Sigmoid colon (tissue), 7 donors: ENCODE results near the gene SERPINA5. TPM values are rescaled to one million over a fixed set of nuclear protein-coding genes. Genes with fewer than 3 reads are reported as not detected.

Experiments
- DNase-seq: peaks from one replicate; pipeline ENCODE4 v3.0.0-alpha.2; 2019
- H3K27ac ChIP-seq, 4 donors: fragments of 200-600 bp; sonication (generic); one replicate each; pipeline ENCODE4 v1.5.1; 2016 to 2019; ENCODE audit warnings: mild to moderate bottlenecking in 1 of 4
- H3K27me3 ChIP-seq, 3 donors: fragments of 200-600 bp; sonication (generic); one replicate each; pipeline ENCODE4 v1.5.1; 2019; ENCODE audit warnings: mild to moderate bottlenecking in 1 of 3
- H3K36me3 ChIP-seq, 4 donors: fragments of 200-600 bp; sonication (generic); one replicate each; pipeline ENCODE4 v1.5.1; 2016 to 2019
- H3K4me1 ChIP-seq, 4 donors: fragments of 200-600 bp; sonication (generic); one replicate each; pipeline ENCODE4 v1.5.1; 2017 to 2019
- H3K4me3 ChIP-seq, 4 donors: fragments of 200-600 bp; sonication (generic); one replicate each; pipeline ENCODE4 v1.5.1; 2017 to 2019; ENCODE audit warnings: mild to moderate bottlenecking in 2 of 4, moderate library complexity in 1 of 4
- H3K9me3 ChIP-seq, 4 donors: fragments of 200-600 bp in 3 of 4; sonication (generic) in 3 of 4; one replicate each; pipeline versions ENCODE4 v1.5.1 to v1.6.1; 2013 to 2019
- EP300 ChIP-seq, 4 donors: sonication (generic); formaldehyde crosslinking; IDR thresholded peaks; one replicate each; pipeline ENCODE4 v1.6.1; 2017; ENCODE audit warnings: antibody characterized with exemption in 4 of 4
- POLR2A ChIP-seq, 2 donors: fragments of 450-650 bp; IDR thresholded peaks; one replicate each; pipeline ENCODE4 v1.6.1; 2016; ENCODE audit warnings: antibody characterized with exemption in 2 of 2, mild to moderate bottlenecking in 2 of 2, moderate library complexity in 2 of 2
- POLR2AphosphoS5 ChIP-seq, 4 donors: sonication (generic); formaldehyde crosslinking; IDR thresholded peaks; one replicate each; pipeline ENCODE4 v1.6.1; 2017; ENCODE audit warnings: antibody characterized with exemption in 4 of 4
- WGBS, 2 donors: extraction: QIAGEN DNeasy Blood & Tissue Kit; methylation state at CpG; one replicate each; pipeline ENCODE4 v1.1.7; 2013; 5-methylcytosine and 5-hydroxymethylcytosine counted together
- intact Hi-C: fragments of 100-400 bp; cut with DNase I; formaldehyde crosslinking; loops from one replicate; pipeline ENCODE4 v1.15.1; 2023
- polyA plus RNA-seq, 3 donors: library from polyadenylated mRNA; stranded (reverse); fragments of 200-250 nt; gene quantifications; one replicate each; pipeline ENCODE4 v1.2.3, GENCODE V29; 2013
- total RNA-seq, 4 donors: library from RNA; depleted of rRNA; stranded (reverse); fragments of >200 nt; gene quantifications; one replicate each; pipeline ENCODE4 v1.1.0, GENCODE V29; 2016
- TF ChIP-seq, protein P1 (sequence below), 4 experiments: fragments of 450-650 bp in 3 of 4; fragments of 200-600 bp in 1 of 4; IDR thresholded peaks; one replicate each; pipeline ENCODE4 v1.5.1; 2016 to 2019; ENCODE audit warnings: antibody characterized with exemption in 4 of 4, mild to moderate bottlenecking in 3 of 4, moderate library complexity in 2 of 4
- donor health status: healthy with polysubstance abuse.
- donor health status: Bipolar disorder and iron deficiency.
- donor health status: healthy.

Gene SERPINA5
- total and polyA plus RNA-seq, 7 donors: 0.69 to 9.3 (median 3.2) TPM; not detected in 1

GRCh38 chr14:94596361-94596760 is 15.1 kb downstream of the SERPINA5 start:
- intact Hi-C loops: no loop called here
- DNase-seq: no peak

DNA sequence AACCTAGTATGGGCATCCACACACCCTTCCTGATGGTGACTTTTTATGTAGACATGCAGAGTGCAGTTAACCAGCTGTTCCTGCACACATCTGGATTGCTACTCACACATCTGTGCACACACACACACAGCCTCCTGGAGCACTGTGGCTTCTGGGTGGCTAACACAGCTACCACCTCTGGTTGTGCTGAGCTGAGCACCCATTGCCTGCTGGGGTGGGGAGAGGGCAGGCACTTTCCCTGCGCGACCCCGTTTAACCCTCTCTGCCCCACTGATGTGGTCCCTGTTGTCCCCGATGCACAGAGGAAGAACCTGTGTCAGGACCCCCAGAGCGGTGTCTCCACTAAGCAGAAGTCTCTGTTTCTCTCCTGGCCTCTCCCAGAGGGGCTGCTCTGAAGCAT is 16.6 kb downstream of the SERPINA5 start:
- Histone ChIP-seq H3K4me3 (no peak overlapping the region), H3K36me3 (no peaks in the 10 kb centered on the region), H3K4me1 (peaks cover 0 to 38% (median 30%) of the 10 kb centered on the region in 4 donors), H3K9me3 (no peaks in the 10 kb centered on the region), H3K27ac (no peak overlapping the region), H3K27me3 (no peaks in the 10 kb centered on the region)
- WGBS, 2 donors: 89 to 90% methylated on average over 5 of the region's 5 CpGs
- no peak for DNase-seq
- intact Hi-C loops: no loop called here
- TF ChIP-seq, protein P1, sequence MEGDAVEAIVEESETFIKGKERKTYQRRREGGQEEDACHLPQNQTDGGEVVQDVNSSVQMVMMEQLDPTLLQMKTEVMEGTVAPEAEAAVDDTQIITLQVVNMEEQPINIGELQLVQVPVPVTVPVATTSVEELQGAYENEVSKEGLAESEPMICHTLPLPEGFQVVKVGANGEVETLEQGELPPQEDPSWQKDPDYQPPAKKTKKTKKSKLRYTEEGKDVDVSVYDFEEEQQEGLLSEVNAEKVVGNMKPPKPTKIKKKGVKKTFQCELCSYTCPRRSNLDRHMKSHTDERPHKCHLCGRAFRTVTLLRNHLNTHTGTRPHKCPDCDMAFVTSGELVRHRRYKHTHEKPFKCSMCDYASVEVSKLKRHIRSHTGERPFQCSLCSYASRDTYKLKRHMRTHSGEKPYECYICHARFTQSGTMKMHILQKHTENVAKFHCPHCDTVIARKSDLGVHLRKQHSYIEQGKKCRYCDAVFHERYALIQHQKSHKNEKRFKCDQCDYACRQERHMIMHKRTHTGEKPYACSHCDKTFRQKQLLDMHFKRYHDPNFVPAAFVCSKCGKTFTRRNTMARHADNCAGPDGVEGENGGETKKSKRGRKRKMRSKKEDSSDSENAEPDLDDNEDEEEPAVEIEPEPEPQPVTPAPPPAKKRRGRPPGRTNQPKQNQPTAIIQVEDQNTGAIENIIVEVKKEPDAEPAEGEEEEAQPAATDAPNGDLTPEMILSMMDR (IDR thresholded peaks at IDR 0.05): no peak

More at GRCh38 chr14:94596361-94596760, 15.1 kb downstream of the SERPINA5 start:
- no peaks in the 10 kb centered on the region for H3K36me3 ChIP-seq
- H3K9me3 ChIP-seq: no peaks in the 10 kb centered on the region
- H3K27me3 ChIP-seq: no peaks in the 10 kb centered on the region
- no peak overlapping the region for H3K4me3 ChIP-seq
- whole genome bisulfite sequencing, 2 donors: 87 to 95% methylated on average over 9 of the region's 9 CpGs
- peaks cover 0 to 25% (median 24%) of the 10 kb centered on the region in 4 donors for H3K4me1 ChIP-seq
- no peak overlapping the region for H3K27ac ChIP-seq
- TF ChIP-seq POLR2AphosphoS5 (IDR thresholded peaks at IDR 0.05) (no peak), POLR2A (IDR thresholded peaks at IDR 0.05) (no peak), EP300 (IDR thresholded peaks at IDR 0.05) (no peak)
- TF ChIP-seq, protein P1 (IDR thresholded peaks at IDR 0.05): no peak

DNA sequence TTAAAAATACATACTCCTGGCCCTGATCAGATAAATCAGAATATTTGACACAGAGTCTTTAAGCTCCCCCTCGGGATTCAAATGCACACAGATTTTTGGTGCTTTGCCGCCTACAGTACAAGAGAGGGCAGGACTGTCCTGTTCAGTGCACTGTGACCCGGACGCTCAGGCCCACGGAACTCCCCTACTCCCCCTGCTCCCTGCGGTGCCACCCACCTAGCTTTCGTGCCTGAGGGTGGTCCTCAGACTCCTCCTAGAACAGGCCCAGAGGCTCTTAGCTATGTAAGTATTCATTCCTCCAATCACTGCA is 17.2 kb downstream of the SERPINA5 start:
- Histone ChIP-seq H3K9me3 (no peaks in the 10 kb centered on the region), H3K36me3 (no peaks in the 10 kb centered on the region), H3K4me3 (no peak overlapping the region), H3K27me3 (no peaks in the 10 kb centered on the region), H3K4me1 (peaks cover 0 to 38% (median 30%) of the 10 kb centered on the region in 4 donors), H3K27ac (peak overlapping the region; percentile 54 to 74 (median 62))
- WGBS, 2 donors: 26 to 63% methylated on average over 7 of the region's 7 CpGs
- intact Hi-C loops: no loop called here
- TF ChIP-seq, protein P1 (IDR thresholded peaks at IDR 0.05): no peak
- TF ChIP-seq POLR2A (IDR thresholded peaks at IDR 0.05): no peak
- no peak for DNase-seq

GRCh38 chr14:94598816-94599655 is 17.8 kb downstream of the SERPINA5 start:
- intact Hi-C loops: no loop called here
- 14 to 55% methylated on average over 11 of the region's 11 CpGs for WGBS, 2 donors

More at GRCh38 chr14:94598816-94599655, 17.8 kb downstream of the SERPINA5 start:
- no peaks in the 10 kb centered on the region for H3K27me3 ChIP-seq
- H3K4me3 ChIP-seq: no peak overlapping the region
- peak; percentile 93 for DNase-seq
- H3K9me3 ChIP-seq: no peaks in the 10 kb centered on the region
- peaks cover 0 to 38% (median 30%) of the 10 kb centered on the region in 4 donors for H3K4me1 ChIP-seq
- TF ChIP-seq, protein P1 (IDR thresholded peaks at IDR 0.05): no peak
- TF ChIP-seq POLR2AphosphoS5 (IDR thresholded peaks at IDR 0.05): peak; percentile 63 to 81 (median 70)
- TF ChIP-seq EP300 (IDR thresholded peaks at IDR 0.05): peak in 2 of 4 donors; percentile 67 to 95
- TF ChIP-seq POLR2A (IDR thresholded peaks at IDR 0.05): no peak
- peak overlapping the region; percentile 59 to 74 (median 65) for H3K27ac ChIP-seq
- no peaks in the 10 kb centered on the region for H3K36me3 ChIP-seq
